Measurements from ENCODE around the gene CDH4. TPM values are rescaled to one million over a fixed set of nuclear protein-coding genes. Genes with fewer than 3 reads are reported as not detected.

Gene CDH4
- total and polyA plus RNA-seq, 4 donors, result 0.06 to 0.10 TPM; not detected in 2

GRCh38 chr20:61619751-61620150 is 367.7 kb downstream of the CDH4 start:
- Histone ChIP-seq H3K36me3 (ENCODE audit: control insufficient read depth in 1 of 2, insufficient read depth in 2 of 2, low read length in 1 of 2) (no peaks in the 10 kb centered on the region), H3K27ac (ENCODE audit: low read depth in 1 of 2, low read length in 2 of 2) (no peak overlapping the region), H3K9me3 (ENCODE audit: control insufficient read depth, low read length) (no peaks in the 10 kb centered on the region), H3K4me3 (ENCODE audit: low read length in 2 of 2) (no peak overlapping the region), H3K27me3 (ENCODE audit: control insufficient read depth in 1 of 2, insufficient read depth in 2 of 2, low read length in 1 of 2) (no peaks in the 10 kb centered on the region), H3K4me1 (ENCODE audit: control insufficient read depth in 1 of 2, insufficient read depth in 2 of 2, low read length in 2 of 2) (no peaks in the 10 kb centered on the region)
- DNase-seq (no peak), ATAC-seq (ENCODE audit: low FRiP score) (no peak)
- 90 to 91% methylated on average over 10 of the region's 10 CpGs for WGBS, 2 donors
- intact Hi-C loops (cut with DNase I), result no loop called here

- Histone ChIP-seq H3K4me1 (ENCODE audit: control insufficient read depth in 1 of 2, insufficient read depth in 2 of 2, low read length in 2 of 2) (no peaks in the 10 kb centered on the region), H3K27me3 (ENCODE audit: control insufficient read depth in 1 of 2, insufficient read depth in 2 of 2, low read length in 1 of 2) (no peaks in the 10 kb centered on the region), H3K27ac (ENCODE audit: low read depth in 1 of 2, low read length in 2 of 2) (no peak overlapping the region), H3K9me3 (ENCODE audit: control insufficient read depth, low read length) (no peaks in the 10 kb centered on the region), H3K36me3 (ENCODE audit: control insufficient read depth in 1 of 2, insufficient read depth in 2 of 2, low read length in 1 of 2) (no peaks in the 10 kb centered on the region), H3K4me3 (ENCODE audit: low read length in 2 of 2) (no peak overlapping the region)
- intact Hi-C loops (cut with DNase I), result no loop called here
- ATAC-seq (ENCODE audit: low FRiP score), result no peak
- 0 to 82% methylated on average over 1 of the region's 1 CpG for WGBS, 2 donors
- no peak for DNase-seq
Measured at GRCh38 chr20:61620174-61620573, 368.1 kb downstream of the CDH4 start.

GRCh38 chr20:61621035-61621730 is 369.1 kb downstream of the CDH4 start:
- Histone ChIP-seq H3K27me3 (ENCODE audit: control insufficient read depth in 1 of 2, insufficient read depth in 2 of 2, low read length in 1 of 2) (no peaks in the 10 kb centered on the region), H3K4me1 (ENCODE audit: control insufficient read depth in 1 of 2, insufficient read depth in 2 of 2, low read length in 2 of 2) (no peaks in the 10 kb centered on the region), H3K4me3 (ENCODE audit: low read length in 2 of 2) (no peak overlapping the region), H3K36me3 (ENCODE audit: control insufficient read depth in 1 of 2, insufficient read depth in 2 of 2, low read length in 1 of 2) (no peaks in the 10 kb centered on the region), H3K27ac (ENCODE audit: low read depth in 1 of 2, low read length in 2 of 2) (no peak overlapping the region), H3K9me3 (ENCODE audit: control insufficient read depth, low read length) (no peaks in the 10 kb centered on the region)
- ATAC-seq (ENCODE audit: low FRiP score) (no peak), DNase-seq (no peak)
- 44 to 56% methylated on average over 19 of the region's 19 CpGs for WGBS, 2 donors
- intact Hi-C loops (cut with DNase I), result no loop called here

GRCh38 chr20:61621852-61622251 is 369.8 kb downstream of the CDH4 start:
- Histone ChIP-seq H3K36me3 (ENCODE audit: control insufficient read depth in 1 of 2, insufficient read depth in 2 of 2, low read length in 1 of 2) (no peaks in the 10 kb centered on the region), H3K27me3 (ENCODE audit: control insufficient read depth in 1 of 2, insufficient read depth in 2 of 2, low read length in 1 of 2) (no peaks in the 10 kb centered on the region), H3K4me1 (ENCODE audit: control insufficient read depth in 1 of 2, insufficient read depth in 2 of 2, low read length in 2 of 2) (no peaks in the 10 kb centered on the region), H3K4me3 (ENCODE audit: low read length in 2 of 2) (no peak overlapping the region), H3K27ac (ENCODE audit: low read depth in 1 of 2, low read length in 2 of 2) (no peak overlapping the region), H3K9me3 (ENCODE audit: control insufficient read depth, low read length) (no peaks in the 10 kb centered on the region)
- WGBS, 2 donors, result 81 to 87% methylated on average over 10 of the region's 10 CpGs
- DNase-seq (no peak), ATAC-seq (ENCODE audit: low FRiP score) (no peak)
- intact Hi-C loops (cut with DNase I), result no loop called here

- no peaks in the 10 kb centered on the region for H3K27me3 ChIP-seq (ENCODE audit: control insufficient read depth in 1 of 2, insufficient read depth in 2 of 2, low read length in 1 of 2)
Measured at GRCh38 chr20:61623451-61623850, 371.4 kb downstream of the CDH4 start.

GRCh38 chr20:61625246-61625645 is 373.2 kb downstream of the CDH4 start:
- intact Hi-C loops (cut with DNase I), result no loop called here
- H3K27ac ChIP-seq (ENCODE audit: low read depth in 1 of 2, low read length in 2 of 2), result no peak overlapping the region
- no peaks in the 10 kb centered on the region for H3K4me1 ChIP-seq (ENCODE audit: control insufficient read depth in 1 of 2, insufficient read depth in 2 of 2, low read length in 2 of 2)
- DNase-seq, result no peak
- ATAC-seq (ENCODE audit: low FRiP score), result no peak
- WGBS, 2 donors, result 76 to 80% methylated on average over 8 of the region's 8 CpGs
- H3K36me3 ChIP-seq (ENCODE audit: control insufficient read depth in 1 of 2, insufficient read depth in 2 of 2, low read length in 1 of 2), result no peaks in the 10 kb centered on the region
- H3K27me3 ChIP-seq (ENCODE audit: control insufficient read depth in 1 of 2, insufficient read depth in 2 of 2, low read length in 1 of 2), result no peaks in the 10 kb centered on the region
- no peaks in the 10 kb centered on the region for H3K9me3 ChIP-seq (ENCODE audit: control insufficient read depth, low read length)
- H3K4me3 ChIP-seq (ENCODE audit: low read length in 2 of 2), result no peak overlapping the region

More at GRCh38 chr20:61623451-61623850, 371.4 kb downstream of the CDH4 start:
- no peaks in the 10 kb centered on the region for H3K4me1 ChIP-seq (ENCODE audit: control insufficient read depth in 1 of 2, insufficient read depth in 2 of 2, low read length in 2 of 2)
- WGBS, 2 donors, result 78 to 82% methylated on average over 11 of the region's 11 CpGs
- ATAC-seq (ENCODE audit: low FRiP score) (no peak), DNase-seq (no peak)
- no peak overlapping the region for H3K4me3 ChIP-seq (ENCODE audit: low read length in 2 of 2)
- no peaks in the 10 kb centered on the region for H3K9me3 ChIP-seq (ENCODE audit: control insufficient read depth, low read length)
- H3K36me3 ChIP-seq (ENCODE audit: control insufficient read depth in 1 of 2, insufficient read depth in 2 of 2, low read length in 1 of 2), result no peaks in the 10 kb centered on the region
- intact Hi-C loops (cut with DNase I), result no loop called here
- H3K27ac ChIP-seq (ENCODE audit: low read depth in 1 of 2, low read length in 2 of 2), result no peak overlapping the region

- Histone ChIP-seq H3K27ac (ENCODE audit: low read depth in 1 of 2, low read length in 2 of 2) (no peak overlapping the region), H3K27me3 (ENCODE audit: control insufficient read depth in 1 of 2, insufficient read depth in 2 of 2, low read length in 1 of 2) (no peaks in the 10 kb centered on the region), H3K4me1 (ENCODE audit: control insufficient read depth in 1 of 2, insufficient read depth in 2 of 2, low read length in 2 of 2) (no peaks in the 10 kb centered on the region), H3K4me3 (ENCODE audit: low read length in 2 of 2) (no peak overlapping the region), H3K9me3 (ENCODE audit: control insufficient read depth, low read length) (no peaks in the 10 kb centered on the region), H3K36me3 (ENCODE audit: control insufficient read depth in 1 of 2, insufficient read depth in 2 of 2, low read length in 1 of 2) (no peaks in the 10 kb centered on the region)
- intact Hi-C loops (cut with DNase I), result no loop called here
- ATAC-seq (ENCODE audit: low FRiP score) (no peak), DNase-seq (peak in 1 of 2 donors; percentile 56)
- 68 to 69% methylated on average over 12 of the region's 12 CpGs for WGBS, 2 donors
Measured at GRCh38 chr20:61626412-61626811, 374.4 kb downstream of the CDH4 start.

GRCh38 chr20:61627791-61628415 is 375.8 kb downstream of the CDH4 start:
- Histone ChIP-seq H3K36me3 (ENCODE audit: control insufficient read depth in 1 of 2, insufficient read depth in 2 of 2, low read length in 1 of 2) (no peaks in the 10 kb centered on the region), H3K27ac (ENCODE audit: low read depth in 1 of 2, low read length in 2 of 2) (no peak overlapping the region), H3K4me1 (ENCODE audit: control insufficient read depth in 1 of 2, insufficient read depth in 2 of 2, low read length in 2 of 2) (no peaks in the 10 kb centered on the region), H3K4me3 (ENCODE audit: low read length in 2 of 2) (no peak overlapping the region), H3K9me3 (ENCODE audit: control insufficient read depth, low read length) (no peaks in the 10 kb centered on the region), H3K27me3 (ENCODE audit: control insufficient read depth in 1 of 2, insufficient read depth in 2 of 2, low read length in 1 of 2) (no peaks in the 10 kb centered on the region)
- ATAC-seq (ENCODE audit: low FRiP score), result no peak
- WGBS, 2 donors, result 76 to 78% methylated on average over 24 to 27 of the region's 27 CpGs
- peak in 1 of 2 donors; percentile 65 for DNase-seq
- intact Hi-C loops (cut with DNase I), result no loop called here

GRCh38 chr20:61628480-61628879 is 376.4 kb downstream of the CDH4 start:
- DNase-seq (peak in 1 of 2 donors; percentile 60), ATAC-seq (ENCODE audit: low FRiP score) (no peak)
- no peak overlapping the region for H3K4me3 ChIP-seq (ENCODE audit: low read length in 2 of 2)
- intact Hi-C loops (cut with DNase I), result no loop called here
- no peaks in the 10 kb centered on the region for H3K9me3 ChIP-seq (ENCODE audit: control insufficient read depth, low read length)
- H3K27me3 ChIP-seq (ENCODE audit: control insufficient read depth in 1 of 2, insufficient read depth in 2 of 2, low read length in 1 of 2), result no peaks in the 10 kb centered on the region
- no peak overlapping the region for H3K27ac ChIP-seq (ENCODE audit: low read depth in 1 of 2, low read length in 2 of 2)
- no peaks in the 10 kb centered on the region for H3K36me3 ChIP-seq (ENCODE audit: control insufficient read depth in 1 of 2, insufficient read depth in 2 of 2, low read length in 1 of 2)
- no peaks in the 10 kb centered on the region for H3K4me1 ChIP-seq (ENCODE audit: control insufficient read depth in 1 of 2, insufficient read depth in 2 of 2, low read length in 2 of 2)
- 58 to 64% methylated on average over 10 of the region's 10 CpGs for WGBS, 2 donors
